K562 (cell line): ENCODE data around the gene LRIT1. TPM values are rescaled to one million over a fixed set of nuclear protein-coding genes. Genes with fewer than 3 reads are reported as not detected.

Experiments
- ATAC-seq: fragments of 200-7000 bp; cut with Tn5 transposase; 3 replicates; pipeline ENCODE4 v1.9.1; 2020; ENCODE audit warnings: moderate library complexity
- BruUV-seq: library from RNA; stranded (reverse); fragments of 400-500 nt; replicated peaks from 2 replicates; lab custom pipeline; 2021; lab: Mats Ljungman, UMichigan
- CTCF ChIA-PET: fragments of 300-600 bp; formaldehyde crosslinking; extraction: SDS; loops from one replicate; lab custom pipeline; 2021; ENCODE audit warnings: low intra/inter-chr PET ratio; lab: Yijun Ruan, JAX
- POLR2A ChIA-PET: fragments of 300-600, 350-650 bp; sonication (Branson Sonifier 250); formaldehyde crosslinking; extraction: SDS; loops from one replicate; lab custom pipeline; 2021; ENCODE audit warnings: antibody characterized with exemption, inconsistent platforms; lab: Yijun Ruan, JAX
- DNase-seq, 4 experiments: peaks; one replicate each; pipeline versions ENCODE4 v3.0.0 to v3.0.0-alpha.2; 2011 to 2018; ENCODE audit warnings: low spot score in 3 of 4, mixed read lengths in 3 of 4; ENCODE audit errors: extremely low read depth in 1 of 4
- FAIRE-seq: peaks from 2 replicates; lab custom pipeline; 2011; peaks lifted over from hg19 to GRCh38; lab: Jason Lieb, UNC
- H2AFZ ChIP-seq: 2 replicates; pipeline ENCODE4 v1.6.0; 2011; ENCODE audit warnings: low read depth, low read length, control low read depth, inconsistent platforms
- H3K27ac ChIP-seq: fragments of 200-600 bp; 3 replicates; pipeline ENCODE4 v1.8.0; 2011; ENCODE audit warnings: low read depth, mild to moderate bottlenecking, control low read depth, inconsistent platforms, low read length, moderate library complexity, mixed read lengths; ENCODE audit errors: extremely low read depth
- H3K27me3 ChIP-seq, 2 experiments: fragments of 300-600 bp in 1 of 2; 2 replicates in 1 of 2; 3 replicates in 1 of 2; pipeline versions ENCODE4 v1.6.0 to v1.8.0; 2011; ENCODE audit warnings: inconsistent platforms in 2 of 2, low read length in 2 of 2, mild to moderate bottlenecking in 1 of 2, mixed read lengths in 1 of 2, moderate library complexity in 1 of 2; ENCODE audit not compliant: control insufficient read depth in 2 of 2, insufficient read depth in 2 of 2
- H3K36me3 ChIP-seq: fragments of 300-600 bp; 3 replicates; pipeline ENCODE4 v1.8.0; 2011; ENCODE audit warnings: mild to moderate bottlenecking, low read length, inconsistent platforms; ENCODE audit not compliant: control insufficient read depth, insufficient read depth
- H3K4me1 ChIP-seq, 2 experiments: fragments of 200-600 bp in 1 of 2; replicated peaks in 1 of 2; 2 replicates in 1 of 2; 3 replicates in 1 of 2; pipeline versions ENCODE4 v1.5.1 to v1.8.0; 2011; ENCODE audit warnings: inconsistent platforms in 2 of 2, low read length in 2 of 2, mild to moderate bottlenecking in 1 of 2, mixed read lengths in 1 of 2, moderate library complexity in 1 of 2; ENCODE audit not compliant: control insufficient read depth in 2 of 2, insufficient read depth in 2 of 2
- H3K4me2 ChIP-seq: 2 replicates; pipeline ENCODE4 v1.6.1; 2011; ENCODE audit warnings: low read length, control low read depth, inconsistent platforms, mixed read lengths; ENCODE audit not compliant: insufficient read depth
- H3K4me3 ChIP-seq: fragments of 200-600 bp; sonication (generic), shearing (Covaris generic); 2 replicates; pipeline ENCODE4 v1.5.1; 2016; ENCODE audit warnings: control low read depth, inconsistent platforms
- H3K79me2 ChIP-seq: fragments of 200-600 bp; 3 replicates; pipeline ENCODE4 v1.8.0; 2011; ENCODE audit warnings: low read length, inconsistent platforms; ENCODE audit not compliant: control insufficient read depth, insufficient read depth
- H3K9ac ChIP-seq, 2 experiments: 2 replicates each; pipeline versions ENCODE4 v1.6.0 to v1.6.1; 2011; ENCODE audit warnings: low read depth in 2 of 2, low read length in 2 of 2, control low read depth in 1 of 2, inconsistent platforms in 1 of 2, mild to moderate bottlenecking in 1 of 2, mixed read lengths in 1 of 2; ENCODE audit not compliant: insufficient read depth in 1 of 2
- H3K9me1 ChIP-seq: one replicate; pipeline ENCODE4 v1.6.0; 2011; ENCODE audit warnings: inconsistent platforms, mild to moderate bottlenecking, low read length, moderate library complexity; ENCODE audit not compliant: control insufficient read depth, insufficient read depth
- H3K9me3 ChIP-seq: replicated peaks from 2 replicates; pipeline ENCODE4 v1.5.1; 2011; ENCODE audit warnings: low read depth, low read length, inconsistent platforms; ENCODE audit not compliant: control insufficient read depth, insufficient read depth
- H4K20me1 ChIP-seq: replicated peaks from 2 replicates; pipeline ENCODE4 v1.6.1; 2011; ENCODE audit warnings: low read length, inconsistent platforms, mixed read lengths; ENCODE audit not compliant: control insufficient read depth, insufficient read depth
- BACH1 ChIP-seq: fragments of 200-800 bp; sonication (Bioruptor generic); IDR thresholded peaks from 2 replicates; pipeline ENCODE4 v1.6.1; 2016; ENCODE audit warnings: missing genetic modification characterization, missing compliant biosample characterization
- GTF2E2 ChIP-seq: fragments of 200-800 bp; sonication (Bioruptor generic); IDR thresholded peaks from 2 replicates; pipeline ENCODE4 v1.6.1; 2016; ENCODE audit warnings: missing genetic modification characterization, missing compliant biosample characterization
- MYBL2 ChIP-seq, 2 experiments: fragments of 450-650 bp in 1 of 2; sonication (generic) in 1 of 2; formaldehyde crosslinking in 1 of 2; IDR thresholded peaks; 2 replicates each; pipeline versions ENCODE4 v1.6.1 to v1.8.1; 2017 to 2022; ENCODE audit warnings: borderline replicate concordance in 1 of 2, inconsistent platforms in 1 of 2, low read depth in 1 of 2, mild to moderate bottlenecking in 1 of 2, missing genetic modification reagents in 1 of 2, moderate library complexity in 1 of 2
- NEUROD1 ChIP-seq: fragments of 150-350 bp; IDR thresholded peaks from 2 replicates; pipeline ENCODE4 v1.6.1; 2014; ENCODE audit warnings: borderline replicate concordance, low read length, low read depth; ENCODE audit not compliant: partially characterized antibody
- PBX2 ChIP-seq, 2 experiments: IDR thresholded peaks in 1 of 2; conservative IDR thresholded peaks in 1 of 2; 2 replicates each; pipeline ENCODE4 v1.6.1; 2016; ENCODE audit warnings: low read depth in 2 of 2, mild to moderate bottlenecking in 1 of 2, missing compliant biosample characterization in 1 of 2, missing genetic modification characterization in 1 of 2, moderate library complexity in 1 of 2
- POU5F1 ChIP-seq: fragments of 150-350 bp; IDR thresholded peaks from 2 replicates; pipeline ENCODE4 v1.6.1; 2014; ENCODE audit warnings: borderline replicate concordance, low read length, low read depth, mild to moderate bottlenecking; ENCODE audit not compliant: partially characterized antibody
- RB1 ChIP-seq: fragments of 450-650 bp; IDR thresholded peaks from 2 replicates; pipeline ENCODE4 v1.6.1; 2017; ENCODE audit warnings: low read depth, mild to moderate bottlenecking
- RCOR1 ChIP-seq, 2 experiments: IDR thresholded peaks; 2 replicates each; pipeline ENCODE4 v1.6.1; 2012; ENCODE audit warnings: low read depth in 2 of 2, low read length in 2 of 2, borderline replicate concordance in 1 of 2, improper control_type of control experiment in 1 of 2
- SMARCA4 ChIP-seq: fragments of 450-650 bp; IDR thresholded peaks from 2 replicates; pipeline ENCODE4 v1.6.1; 2016
- SMC3 ChIP-seq: conservative IDR thresholded peaks from 2 replicates; pipeline ENCODE4 v1.6.1; 2011; ENCODE audit warnings: low read depth, low read length, improper control_type of control experiment; ENCODE audit not compliant: insufficient read depth
- ZNF785 ChIP-seq: fragments of 250-450 bp; sonication (Bioruptor Pico); IDR thresholded peaks from 2 replicates; pipeline ENCODE4 v1.4.0; 2020; ENCODE audit warnings: mild to moderate bottlenecking
- WGBS: fragments of 100-300 bp; shearing (Covaris generic); methylation state at CpG from one replicate; pipeline ENCODE4 v1.1.6; 2016; ENCODE audit warnings: low coverage, mixed read lengths; ENCODE audit not compliant: insufficient coverage; ENCODE audit errors: missing lambda C conversion rate; 5-methylcytosine and 5-hydroxymethylcytosine counted together
- in situ Hi-C: fragments of 300-500 bp; cut with MboI; formaldehyde crosslinking; loops from 4 replicates; pipeline ENCODE4 v1.15.0; 2018; ENCODE audit warnings: inconsistent platforms, mixed read lengths
- intact Hi-C: fragments of 100-400 bp; cut with micrococcal nuclease; formaldehyde crosslinking; loops from 2 replicates; pipeline ENCODE4 v1.14.2; 2022
- polyA plus RNA-seq, 8 experiments: library from polyadenylated mRNA; depleted of rRNA in 4 of 8; stranded (reverse) in 5 of 8; unstranded in 3 of 8; fragments of >200 nt; fragmentation: Nextera tagmentation in 2 of 8; fragmentation: Illumina TruSeq in 1 of 8; extraction: Ambion mirVana in 2 of 8; extraction: Trizol in 1 of 8; gene quantifications; 2 replicates each; pipeline versions ENCODE4 v1.2.1 to v1.2.3, GENCODE V29; 2011 to 2014; ENCODE audit warnings: inconsistent platforms in 1 of 8, missing spikeins in 1 of 8
- total RNA-seq, 7 experiments: library from RNA; depleted of rRNA in 6 of 7; stranded (reverse); fragments of >200 nt in 6 of 7; fragmentation: Illumina TruSeq in 2 of 7; extraction: Trizol in 2 of 7; gene quantifications; 2 replicates each; pipeline versions ENCODE4 v1.2.1 to v1.2.3, GENCODE V29; 2011 to 2021; ENCODE audit warnings: low replicate concordance in 1 of 7
- TF ChIP-seq, protein P1 (sequence below): IDR thresholded peaks from 3 replicates; pipeline ENCODE4 v1.6.1; 2011; ENCODE audit warnings: borderline replicate concordance, mild to moderate bottlenecking; ENCODE audit not compliant: insufficient read length, insufficient read depth
- TF ChIP-seq, protein P2 (sequence below): sonication (generic); formaldehyde crosslinking; IDR thresholded peaks from 2 replicates; pipeline ENCODE4 v1.8.0; 2023; ENCODE audit warnings: mild to moderate bottlenecking, missing genetic modification reagents

LRIT1 gene
- total and polyA plus RNA-seq, 9 of the 15 experiments (the other 6 are each of a cell fraction or from before 2014, with no cell fraction given) = not detected

DNA sequence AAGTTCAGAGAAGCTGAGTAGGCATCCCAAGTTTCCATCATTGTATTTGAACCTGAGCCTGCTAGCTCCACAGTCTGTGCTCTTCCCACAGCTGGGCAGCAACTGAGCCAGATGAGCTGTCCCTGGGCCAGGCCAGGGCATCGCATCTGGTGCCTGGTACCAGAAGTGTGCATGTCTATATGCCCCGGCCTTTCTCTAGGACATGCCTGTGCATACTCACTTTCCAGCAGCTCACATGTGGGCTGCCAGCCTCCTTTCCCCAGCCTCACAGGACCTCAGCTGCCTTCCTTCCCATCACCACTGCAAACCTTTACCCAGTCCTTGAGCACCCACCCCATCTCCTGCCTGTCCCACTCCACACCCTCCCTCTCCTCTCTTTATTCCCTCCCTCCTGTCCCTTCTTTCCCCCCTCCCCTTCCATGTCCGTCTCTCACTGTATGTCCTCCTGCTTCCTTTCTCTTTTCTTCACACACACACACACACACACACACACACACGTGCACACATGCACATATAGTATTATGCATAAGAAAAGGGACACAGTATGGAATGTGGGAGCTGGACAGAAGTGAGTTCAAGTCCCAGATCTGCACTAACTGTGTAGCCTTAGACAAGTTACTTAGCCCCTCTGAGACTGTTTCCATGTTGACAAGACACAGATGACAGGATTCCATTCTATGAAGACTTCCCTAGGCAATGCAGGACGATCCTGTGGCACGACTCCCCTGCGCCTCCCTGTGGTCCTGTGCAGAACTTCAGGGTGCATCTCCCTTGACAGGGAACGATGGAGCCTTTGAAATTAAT, 36.1 kb downstream of the LRIT1 start:
- Histone ChIP-seq H4K20me1 (no peaks in the 10 kb centered on the region), H3K9me1 (no peaks in the 10 kb centered on the region), H3K27ac (no peak overlapping the region), H3K4me2 (no peak overlapping the region), H3K9me3 (no peaks in the 10 kb centered on the region), H3K9ac (no peak overlapping the region), H3K36me3 (no peaks in the 10 kb centered on the region), H3K4me1 (peaks cover 13 to 15% of the 10 kb centered on the region in 2 experiments; a peak in 4 of 5 replicates), H3K27me3 (peaks cover 9 to 27% of the 10 kb centered on the region in 2 experiments), H2AFZ (no peak overlapping the region), H3K79me2 (no peaks in the 10 kb centered on the region), H3K4me3 (no peak overlapping the region)
- DNase-seq (peak; percentile 77 to 79 (median 78)), ATAC-seq (peak; percentile 86), FAIRE-seq (peak; percentile 96)
- no TSS peak for BruUV-seq
- 4% methylated on average over 7 of the region's 8 CpGs for WGBS
- intact Hi-C loops = loop anchor here (1.0 to 2.0 kb wide), 2 partner anchors 56 to 79 kb away; no protein-coding TSS in a partner anchor
- ChIA-PET POLR2A (interaction anchor here (0.6 kb wide), 1 partner anchor 45 kb away, joined by 4 read pairs; no protein-coding TSS in a partner anchor), CTCF (interaction anchor here (1.1 to 2.1 kb wide), 3 partner anchors 57 to 333 kb away, joined by 3 to 19 read pairs (median 12); no protein-coding TSS in a partner anchor)
- in situ Hi-C loops = no loop called here
- peak; percentile 91 for TF ChIP-seq SMC3
- 0 out of 4 replicates have a peak, but pooled peaks of 1 of the 2 experiments have one; percentile 48 for TF ChIP-seq RCOR1 (IDR thresholded peaks at IDR 0.05; ENCODE audit: borderline replicate concordance in 1 of 2, low read depth in 2 of 2, low read length in 2 of 2)
- TF ChIP-seq NEUROD1 = peak; percentile 21
- TF ChIP-seq, protein P1, sequence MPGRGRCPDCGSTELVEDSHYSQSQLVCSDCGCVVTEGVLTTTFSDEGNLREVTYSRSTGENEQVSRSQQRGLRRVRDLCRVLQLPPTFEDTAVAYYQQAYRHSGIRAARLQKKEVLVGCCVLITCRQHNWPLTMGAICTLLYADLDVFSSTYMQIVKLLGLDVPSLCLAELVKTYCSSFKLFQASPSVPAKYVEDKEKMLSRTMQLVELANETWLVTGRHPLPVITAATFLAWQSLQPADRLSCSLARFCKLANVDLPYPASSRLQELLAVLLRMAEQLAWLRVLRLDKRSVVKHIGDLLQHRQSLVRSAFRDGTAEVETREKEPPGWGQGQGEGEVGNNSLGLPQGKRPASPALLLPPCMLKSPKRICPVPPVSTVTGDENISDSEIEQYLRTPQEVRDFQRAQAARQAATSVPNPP = no peak
- TF ChIP-seq MYBL2 (IDR thresholded peaks at IDR 0.05; ENCODE audit: low read depth) = peak; percentile 22; the same call in 1 of the 2 replicates
- TF ChIP-seq MYBL2 (CRISPR knock-in tag; IDR thresholded peaks at IDR 0.05; ENCODE audit: borderline replicate concordance) = no peak
- no peak for TF ChIP-seq POU5F1
- TF ChIP-seq GTF2E2 (tag) = no peak
- no peak for TF ChIP-seq PBX2 (CRISPR knock-in tag; IDR thresholded peaks at IDR 0.05; ENCODE audit: low read depth)
- 0 out of 2 replicates have a peak, but pooled peaks have one; percentile 26 for TF ChIP-seq PBX2 (tag; conservative IDR thresholded peaks at IDR 0.05; ENCODE audit: low read depth)
- TF ChIP-seq, protein P2, sequence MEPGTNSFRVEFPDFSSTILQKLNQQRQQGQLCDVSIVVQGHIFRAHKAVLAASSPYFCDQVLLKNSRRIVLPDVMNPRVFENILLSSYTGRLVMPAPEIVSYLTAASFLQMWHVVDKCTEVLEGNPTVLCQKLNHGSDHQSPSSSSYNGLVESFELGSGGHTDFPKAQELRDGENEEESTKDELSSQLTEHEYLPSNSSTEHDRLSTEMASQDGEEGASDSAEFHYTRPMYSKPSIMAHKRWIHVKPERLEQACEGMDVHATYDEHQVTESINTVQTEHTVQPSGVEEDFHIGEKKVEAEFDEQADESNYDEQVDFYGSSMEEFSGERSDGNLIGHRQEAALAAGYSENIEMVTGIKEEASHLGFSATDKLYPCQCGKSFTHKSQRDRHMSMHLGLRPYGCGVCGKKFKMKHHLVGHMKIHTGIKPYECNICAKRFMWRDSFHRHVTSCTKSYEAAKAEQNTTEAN (CRISPR knock-in tag) = no peak
- no peak for TF ChIP-seq ZNF785 (CRISPR knock-in tag)
- TF ChIP-seq SMARCA4 = no peak
- no peak for TF ChIP-seq BACH1 (tag)
- peak; percentile 17; the same call in 1 of the 2 replicates for TF ChIP-seq RB1
